Measurements from ENCODE around the gene IKZF2. TPM values are rescaled to one million over a fixed set of nuclear protein-coding genes. Genes with fewer than 3 reads are reported as not detected.

The IKZF2 gene
- total RNA-seq, 1 experiment from 2014 or later, result 5.2 TPM

DNA sequence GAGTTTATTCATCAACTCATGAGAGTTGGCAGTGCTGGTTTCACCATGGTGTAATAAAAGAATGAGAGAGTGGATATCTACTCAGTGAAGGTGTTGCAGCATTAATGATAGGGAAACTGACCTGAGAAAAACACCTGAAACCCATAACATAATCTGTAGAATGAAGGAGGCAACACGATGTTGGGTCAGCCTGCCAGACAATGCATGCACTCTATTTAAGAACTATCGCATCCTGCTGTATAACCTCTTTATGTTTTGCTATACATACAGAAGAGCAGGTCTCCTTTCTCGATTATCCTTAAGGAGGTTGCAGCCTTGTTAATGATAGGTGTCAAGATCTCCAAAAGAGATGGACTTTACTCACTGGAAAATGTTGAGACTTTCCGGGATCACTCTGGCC is 65.9 kb downstream of the IKZF2 start:
- no peaks in the 10 kb centered on the region for H3K79me2 ChIP-seq (ENCODE audit: low read length)
- H3K27ac ChIP-seq (ENCODE audit: low read length), result no peak overlapping the region
- no TSS peak for BruUV-seq (replicated peaks)
- H3F3A ChIP-seq (ENCODE audit: low read length, unreplicated experiment), result no peaks in the 10 kb centered on the region
- TF ChIP-seq EZH2 (IDR thresholded peaks at IDR 0.05; ENCODE audit: low read length, unreplicated experiment) (no peak), EZH2phosphoT487 (IDR thresholded peaks at IDR 0.05; ENCODE audit: borderline replicate concordance, low read length) (no peak)
- TF ChIP-seq, protein P1, sequence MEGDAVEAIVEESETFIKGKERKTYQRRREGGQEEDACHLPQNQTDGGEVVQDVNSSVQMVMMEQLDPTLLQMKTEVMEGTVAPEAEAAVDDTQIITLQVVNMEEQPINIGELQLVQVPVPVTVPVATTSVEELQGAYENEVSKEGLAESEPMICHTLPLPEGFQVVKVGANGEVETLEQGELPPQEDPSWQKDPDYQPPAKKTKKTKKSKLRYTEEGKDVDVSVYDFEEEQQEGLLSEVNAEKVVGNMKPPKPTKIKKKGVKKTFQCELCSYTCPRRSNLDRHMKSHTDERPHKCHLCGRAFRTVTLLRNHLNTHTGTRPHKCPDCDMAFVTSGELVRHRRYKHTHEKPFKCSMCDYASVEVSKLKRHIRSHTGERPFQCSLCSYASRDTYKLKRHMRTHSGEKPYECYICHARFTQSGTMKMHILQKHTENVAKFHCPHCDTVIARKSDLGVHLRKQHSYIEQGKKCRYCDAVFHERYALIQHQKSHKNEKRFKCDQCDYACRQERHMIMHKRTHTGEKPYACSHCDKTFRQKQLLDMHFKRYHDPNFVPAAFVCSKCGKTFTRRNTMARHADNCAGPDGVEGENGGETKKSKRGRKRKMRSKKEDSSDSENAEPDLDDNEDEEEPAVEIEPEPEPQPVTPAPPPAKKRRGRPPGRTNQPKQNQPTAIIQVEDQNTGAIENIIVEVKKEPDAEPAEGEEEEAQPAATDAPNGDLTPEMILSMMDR (conservative IDR thresholded peaks at IDR 0.05; ENCODE audit: low read depth, low read length), result no peak
- no peaks in the 10 kb centered on the region for H4K20me1 ChIP-seq (ENCODE audit: low read length)
- no peak overlapping the region for H3K4me3 ChIP-seq (ENCODE audit: low read length)
- H3K9me2 ChIP-seq (replicated peaks; ENCODE audit: low read length), result no peaks in the 10 kb centered on the region
- DNase-seq (no peak), ATAC-seq (no peak)
- no peaks in the 10 kb centered on the region for H3K27me3 ChIP-seq (ENCODE audit: low read length)
- ChIA-PET CTCF (no interaction called here), POLR2A (ENCODE audit: unreplicated experiment) (no interaction called here)
- no peaks in the 10 kb centered on the region for H3K4me1 ChIP-seq (ENCODE audit: insufficient read depth, low read length)
- no peaks in the 10 kb centered on the region for H3K9me3 ChIP-seq (ENCODE audit: low read length)
- no peaks in the 10 kb centered on the region for H3K36me3 ChIP-seq (ENCODE audit: low read depth, low read length)
- H2AFZ ChIP-seq (ENCODE audit: low read length), result no peak overlapping the region
- H3K9ac ChIP-seq (ENCODE audit: low read length), result no peak overlapping the region
- intact Hi-C loops (cut with micrococcal nuclease), result no loop called here
- H3K4me2 ChIP-seq (ENCODE audit: low read length), result no peak overlapping the region

DNA sequence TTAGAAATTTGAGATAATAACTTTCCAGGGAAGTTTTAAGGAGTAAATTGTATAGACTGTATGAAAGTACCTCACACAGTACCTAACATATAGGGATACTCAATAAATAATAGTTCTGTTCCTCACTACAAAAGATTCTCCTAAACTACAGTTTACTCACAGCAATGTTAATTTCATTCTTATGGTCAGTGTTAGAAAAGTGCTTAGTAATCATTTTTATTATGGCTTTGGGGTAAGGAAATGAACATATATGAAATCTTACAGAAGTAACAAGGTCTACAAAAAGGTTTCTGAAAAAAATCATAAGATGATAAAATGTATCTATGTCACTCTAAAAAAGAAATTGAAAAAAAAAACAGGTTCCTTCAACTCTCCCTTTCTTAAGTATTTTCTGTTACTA is 67.2 kb downstream of the IKZF2 start:
- no peaks in the 10 kb centered on the region for H3K79me2 ChIP-seq (ENCODE audit: low read length)
- H3K9ac ChIP-seq (ENCODE audit: low read length), result no peak overlapping the region
- TF ChIP-seq EZH2phosphoT487 (IDR thresholded peaks at IDR 0.05; ENCODE audit: borderline replicate concordance, low read length) (no peak), EZH2 (IDR thresholded peaks at IDR 0.05; ENCODE audit: low read length, unreplicated experiment) (no peak)
- TF ChIP-seq, protein P1 (conservative IDR thresholded peaks at IDR 0.05; ENCODE audit: low read depth, low read length), result no peak
- ChIA-PET CTCF (no interaction called here), POLR2A (ENCODE audit: unreplicated experiment) (no interaction called here)
- no peaks in the 10 kb centered on the region for H4K20me1 ChIP-seq (ENCODE audit: low read length)
- intact Hi-C loops (cut with micrococcal nuclease), result no loop called here
- no peaks in the 10 kb centered on the region for H3K36me3 ChIP-seq (ENCODE audit: low read depth, low read length)
- no peaks in the 10 kb centered on the region for H3K9me2 ChIP-seq (replicated peaks; ENCODE audit: low read length)
- BruUV-seq (replicated peaks), result no TSS peak
- H3K4me3 ChIP-seq (ENCODE audit: low read length), result no peak overlapping the region
- H3F3A ChIP-seq (ENCODE audit: low read length, unreplicated experiment), result no peaks in the 10 kb centered on the region
- no peak overlapping the region for H3K27ac ChIP-seq (ENCODE audit: low read length)
- H3K9me3 ChIP-seq (ENCODE audit: low read length), result no peaks in the 10 kb centered on the region
- H3K27me3 ChIP-seq (ENCODE audit: low read length), result no peaks in the 10 kb centered on the region
- H3K4me1 ChIP-seq (ENCODE audit: insufficient read depth, low read length), result no peaks in the 10 kb centered on the region
- DNase-seq, result no peak
- ATAC-seq, result no peak
- H3K4me2 ChIP-seq (ENCODE audit: low read length), result no peak overlapping the region
- no peak overlapping the region for H2AFZ ChIP-seq (ENCODE audit: low read length)

DNA sequence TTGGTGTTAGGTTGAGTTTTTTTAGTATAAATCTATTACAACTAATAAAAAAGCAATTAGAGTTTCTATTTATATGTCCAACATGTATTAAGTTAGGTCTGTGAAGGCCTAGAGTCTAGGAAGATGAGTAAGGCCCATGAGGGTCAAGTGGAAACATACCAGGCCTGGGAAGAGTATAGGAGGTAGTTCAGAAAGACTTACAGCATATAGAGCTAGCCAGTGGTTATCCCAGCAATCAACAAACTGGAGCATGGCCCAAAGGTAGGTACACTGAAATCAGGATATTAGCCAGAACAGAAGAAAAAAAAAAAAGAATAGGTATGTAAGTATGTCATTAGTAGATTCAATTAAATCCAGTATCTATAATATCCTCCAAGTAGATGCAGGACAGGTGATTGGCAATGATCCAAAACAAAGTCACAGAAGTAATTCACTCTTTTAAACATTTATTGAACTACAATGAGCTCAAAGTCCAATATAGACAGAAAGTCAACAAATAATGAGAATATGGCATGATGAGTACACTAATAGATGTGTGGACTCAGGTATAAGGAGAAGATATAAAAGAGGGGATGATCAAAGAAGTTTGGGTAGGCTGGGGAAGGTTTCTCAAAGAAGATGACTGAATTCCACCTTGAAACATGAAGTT is 70.3 kb downstream of the IKZF2 start:
- Histone ChIP-seq H3K9me2 (replicated peaks; ENCODE audit: low read length) (no peaks in the 10 kb centered on the region), H3K4me2 (ENCODE audit: low read length) (no peak overlapping the region), H3K27me3 (ENCODE audit: low read length) (no peaks in the 10 kb centered on the region), H3K4me1 (ENCODE audit: insufficient read depth, low read length) (no peaks in the 10 kb centered on the region), H3K27ac (ENCODE audit: low read length) (no peak overlapping the region), H3K36me3 (ENCODE audit: low read depth, low read length) (no peaks in the 10 kb centered on the region), H3F3A (ENCODE audit: low read length, unreplicated experiment) (no peaks in the 10 kb centered on the region), H4K20me1 (ENCODE audit: low read length) (no peaks in the 10 kb centered on the region), H3K9me3 (ENCODE audit: low read length) (no peaks in the 10 kb centered on the region), H3K79me2 (ENCODE audit: low read length) (no peaks in the 10 kb centered on the region), H2AFZ (ENCODE audit: low read length) (no peak overlapping the region), H3K9ac (ENCODE audit: low read length) (no peak overlapping the region), H3K4me3 (ENCODE audit: low read length) (no peak overlapping the region)
- intact Hi-C loops (cut with micrococcal nuclease), result no loop called here
- no peak for ATAC-seq
- TF ChIP-seq, protein P1 (conservative IDR thresholded peaks at IDR 0.05; ENCODE audit: low read depth, low read length), result no peak
- TF ChIP-seq EZH2 (IDR thresholded peaks at IDR 0.05; ENCODE audit: low read length, unreplicated experiment), result no peak
- no peak for TF ChIP-seq EZH2phosphoT487 (IDR thresholded peaks at IDR 0.05; ENCODE audit: borderline replicate concordance, low read length)
- DNase-seq, result no peak
- CTCF ChIA-PET, result no interaction called here
- BruUV-seq (replicated peaks), result no TSS peak
- POLR2A ChIA-PET (ENCODE audit: unreplicated experiment), result no interaction called here

Measured in PC-3 (cell line).